ENCODE measurements around the gene GLRA3.

GLRA3 gene

DNA sequence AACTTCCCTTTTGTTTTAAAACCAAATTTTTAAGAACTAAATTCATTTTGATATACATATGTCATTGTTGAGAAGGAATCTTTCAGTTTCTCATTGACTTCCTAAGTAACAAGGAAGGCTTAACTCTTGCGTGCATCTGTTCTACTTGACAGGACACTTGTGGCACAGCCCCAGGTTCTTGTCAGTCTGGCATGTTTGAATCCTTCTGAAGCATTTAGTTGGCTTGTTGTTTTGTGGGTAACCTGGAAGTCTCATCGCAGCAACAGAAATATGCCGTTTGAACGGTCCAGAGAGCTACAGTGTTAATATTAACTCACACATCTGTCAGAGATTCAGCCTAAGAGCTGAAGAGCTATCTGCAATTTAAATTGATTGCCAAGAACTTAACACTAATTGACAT, 76.0 kb downstream of the GLRA3 start:
- DNase-seq (ENCODE audit: extremely low read depth, insufficient read length), result no peak
- TF ChIP-seq, protein P1, sequence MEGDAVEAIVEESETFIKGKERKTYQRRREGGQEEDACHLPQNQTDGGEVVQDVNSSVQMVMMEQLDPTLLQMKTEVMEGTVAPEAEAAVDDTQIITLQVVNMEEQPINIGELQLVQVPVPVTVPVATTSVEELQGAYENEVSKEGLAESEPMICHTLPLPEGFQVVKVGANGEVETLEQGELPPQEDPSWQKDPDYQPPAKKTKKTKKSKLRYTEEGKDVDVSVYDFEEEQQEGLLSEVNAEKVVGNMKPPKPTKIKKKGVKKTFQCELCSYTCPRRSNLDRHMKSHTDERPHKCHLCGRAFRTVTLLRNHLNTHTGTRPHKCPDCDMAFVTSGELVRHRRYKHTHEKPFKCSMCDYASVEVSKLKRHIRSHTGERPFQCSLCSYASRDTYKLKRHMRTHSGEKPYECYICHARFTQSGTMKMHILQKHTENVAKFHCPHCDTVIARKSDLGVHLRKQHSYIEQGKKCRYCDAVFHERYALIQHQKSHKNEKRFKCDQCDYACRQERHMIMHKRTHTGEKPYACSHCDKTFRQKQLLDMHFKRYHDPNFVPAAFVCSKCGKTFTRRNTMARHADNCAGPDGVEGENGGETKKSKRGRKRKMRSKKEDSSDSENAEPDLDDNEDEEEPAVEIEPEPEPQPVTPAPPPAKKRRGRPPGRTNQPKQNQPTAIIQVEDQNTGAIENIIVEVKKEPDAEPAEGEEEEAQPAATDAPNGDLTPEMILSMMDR (IDR thresholded peaks at IDR 0.05; ENCODE audit: insufficient read depth, low read length, poor library complexity, severe bottlenecking), result no peak
- Histone ChIP-seq H3K4me3 (replicated peaks; ENCODE audit: low read depth, low read length) (no peak overlapping the region), H3K27me3 (replicated peaks; ENCODE audit: control insufficient read depth, insufficient read depth, low read length) (no peaks in the 10 kb centered on the region), H3K36me3 (ENCODE audit: control insufficient read depth, insufficient read depth, low read length) (no peaks in the 10 kb centered on the region)

DNA sequence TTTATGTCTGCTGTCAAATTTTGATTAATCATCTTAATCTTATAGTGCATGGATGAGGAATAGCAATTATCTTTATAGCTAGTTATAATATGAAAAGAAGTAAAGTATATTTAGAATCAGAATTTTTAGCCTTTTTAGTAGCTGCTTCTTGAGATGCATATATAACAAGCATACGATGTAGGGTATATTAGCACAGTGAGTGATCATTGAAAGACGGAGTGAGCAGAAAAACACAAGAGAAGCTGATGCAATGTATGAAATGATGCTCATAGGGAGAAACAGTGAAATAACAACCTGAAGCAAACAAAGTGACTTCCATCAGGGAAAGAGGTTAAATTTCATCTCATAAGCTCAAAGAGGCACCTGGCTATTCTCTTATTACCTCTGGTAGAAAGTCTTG, 77.0 kb downstream of the GLRA3 start:
- no peak for DNase-seq (ENCODE audit: extremely low read depth, insufficient read length)
- Histone ChIP-seq H3K36me3 (ENCODE audit: control insufficient read depth, insufficient read depth, low read length) (no peaks in the 10 kb centered on the region), H3K27me3 (replicated peaks; ENCODE audit: control insufficient read depth, insufficient read depth, low read length) (no peaks in the 10 kb centered on the region), H3K4me3 (replicated peaks; ENCODE audit: low read depth, low read length) (no peak overlapping the region)
- TF ChIP-seq, protein P1 (IDR thresholded peaks at IDR 0.05; ENCODE audit: insufficient read depth, low read length, poor library complexity, severe bottlenecking), result no peak

DNA sequence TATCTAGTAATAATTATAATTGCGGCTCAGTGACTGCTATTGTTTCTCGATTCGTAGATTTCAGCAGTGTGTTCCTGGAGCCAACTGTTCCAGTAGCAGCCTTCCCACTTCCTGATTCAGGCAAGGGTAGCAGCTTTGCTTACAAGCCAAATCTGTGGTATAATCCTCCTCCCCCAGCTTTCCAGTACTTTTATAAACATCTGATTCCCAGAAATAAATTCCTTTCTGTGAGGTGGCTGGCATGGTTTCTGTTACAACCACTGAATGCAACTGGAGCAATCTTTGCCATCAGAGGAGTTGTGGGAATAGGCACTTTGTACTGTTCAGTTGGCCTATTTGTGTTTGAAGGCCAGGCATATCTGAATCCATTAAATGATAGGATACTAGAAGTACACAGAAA, 80.0 kb downstream of the GLRA3 start:
- no peak overlapping the region for H3K4me3 ChIP-seq (replicated peaks; ENCODE audit: low read depth, low read length)
- DNase-seq (ENCODE audit: extremely low read depth, insufficient read length), result no peak
- H3K36me3 ChIP-seq (ENCODE audit: control insufficient read depth, insufficient read depth, low read length), result no peaks in the 10 kb centered on the region
- no peaks in the 10 kb centered on the region for H3K27me3 ChIP-seq (replicated peaks; ENCODE audit: control insufficient read depth, insufficient read depth, low read length)
- TF ChIP-seq, protein P1 (IDR thresholded peaks at IDR 0.05; ENCODE audit: insufficient read depth, low read length, poor library complexity, severe bottlenecking), result no peak

DNA sequence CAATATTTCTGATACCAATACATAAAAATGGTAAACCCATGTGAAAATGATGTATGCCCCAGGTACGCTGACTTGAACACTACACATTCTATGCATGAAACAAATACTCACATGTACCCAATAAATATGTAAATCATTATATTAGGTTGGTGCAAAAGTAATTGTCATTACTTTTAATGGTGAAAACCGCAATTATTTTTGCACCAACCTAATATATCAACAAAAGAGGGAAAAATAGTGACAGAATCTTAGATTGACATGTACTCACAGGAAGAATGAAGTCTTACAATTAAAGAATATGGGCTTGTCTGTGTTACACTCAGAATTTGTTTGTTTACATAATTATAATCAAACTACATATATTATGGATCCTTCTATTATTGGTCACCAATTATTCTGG, 82.3 kb downstream of the GLRA3 start:
- H3K36me3 ChIP-seq (ENCODE audit: control insufficient read depth, insufficient read depth, low read length), result no peaks in the 10 kb centered on the region
- H3K4me3 ChIP-seq (replicated peaks; ENCODE audit: low read depth, low read length), result no peak overlapping the region
- DNase-seq (ENCODE audit: extremely low read depth, insufficient read length), result no peak
- H3K27me3 ChIP-seq (replicated peaks; ENCODE audit: control insufficient read depth, insufficient read depth, low read length), result no peaks in the 10 kb centered on the region
- TF ChIP-seq, protein P1 (IDR thresholded peaks at IDR 0.05; ENCODE audit: insufficient read depth, low read length, poor library complexity, severe bottlenecking), result no peak

DNA sequence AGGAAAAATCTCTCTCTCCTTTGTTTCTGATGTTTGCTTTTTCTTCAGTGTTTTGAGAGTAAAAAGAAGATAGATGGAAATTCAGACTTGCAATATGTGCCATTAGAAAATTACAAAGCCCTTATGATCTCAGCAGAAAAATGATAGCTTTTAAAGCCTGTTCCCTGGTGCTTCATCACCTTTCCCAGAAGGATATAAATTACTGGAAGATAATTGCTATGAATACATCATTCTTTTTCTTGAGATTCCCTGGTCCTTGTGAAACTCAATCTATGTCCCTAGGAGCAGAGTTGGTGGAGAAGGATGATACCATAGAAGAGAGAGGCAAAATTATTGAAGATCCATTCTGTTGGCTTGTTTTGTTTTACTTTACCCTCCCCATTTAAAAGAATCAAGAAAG, 86.5 kb downstream of the GLRA3 start:
- Histone ChIP-seq H3K27me3 (replicated peaks; ENCODE audit: control insufficient read depth, insufficient read depth, low read length) (no peaks in the 10 kb centered on the region), H3K4me3 (replicated peaks; ENCODE audit: low read depth, low read length) (no peak overlapping the region), H3K36me3 (ENCODE audit: control insufficient read depth, insufficient read depth, low read length) (no peaks in the 10 kb centered on the region)
- no peak for DNase-seq (ENCODE audit: extremely low read depth, insufficient read length)
- TF ChIP-seq, protein P1 (IDR thresholded peaks at IDR 0.05; ENCODE audit: insufficient read depth, low read length, poor library complexity, severe bottlenecking), result no peak

DNA sequence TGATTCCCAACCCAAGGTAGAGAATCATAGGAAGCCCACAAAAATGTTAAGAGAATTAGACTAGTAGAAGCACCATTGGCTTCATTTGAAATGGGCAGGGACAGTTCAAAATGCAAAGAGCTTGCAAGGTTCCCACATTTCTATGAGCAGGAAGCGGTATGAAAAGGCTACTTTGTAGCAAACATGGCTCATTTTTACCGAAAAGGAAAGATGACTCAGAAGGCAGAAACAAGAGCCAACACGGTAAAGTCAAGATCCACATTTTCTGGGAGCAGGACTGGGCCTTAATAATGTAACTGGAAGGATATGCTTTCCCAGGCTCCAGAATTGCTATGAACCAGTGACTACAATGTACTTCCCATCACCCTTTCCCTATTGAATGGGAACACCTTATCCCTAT, 89.5 kb downstream of the GLRA3 start:
- TF ChIP-seq, protein P1 (IDR thresholded peaks at IDR 0.05; ENCODE audit: insufficient read depth, low read length, poor library complexity, severe bottlenecking), result no peak
- Histone ChIP-seq H3K27me3 (replicated peaks; ENCODE audit: control insufficient read depth, insufficient read depth, low read length) (no peaks in the 10 kb centered on the region), H3K4me3 (replicated peaks; ENCODE audit: low read depth, low read length) (no peak overlapping the region), H3K36me3 (ENCODE audit: control insufficient read depth, insufficient read depth, low read length) (no peaks in the 10 kb centered on the region)
- DNase-seq (ENCODE audit: extremely low read depth, insufficient read length), result no peak

All from GM06990 (cell line).